Osteoblast (primary cell): Measurements from ENCODE around the gene ZEB1. TPM values are rescaled to one million over a fixed set of nuclear protein-coding genes. Genes with fewer than 3 reads are reported as not detected.

ENCODE experiments used
- DNase-seq: peaks from one replicate; pipeline ENCODE4 v3.0.0; 2011; ENCODE audit warnings: low spot score, mixed read lengths; ENCODE audit not compliant: insufficient read length; ENCODE audit errors: missing footprints
- H2AFZ ChIP-seq: 2 replicates; pipeline ENCODE4 v1.6.0; 2011; ENCODE audit warnings: mild to moderate bottlenecking, low read length
- H3K27ac ChIP-seq: 2 replicates; pipeline ENCODE4 v1.5.1; 2011; ENCODE audit warnings: mild to moderate bottlenecking, low read depth, low read length, moderate library complexity
- H3K27me3 ChIP-seq: 2 replicates; pipeline ENCODE4 v1.6.0; 2012; ENCODE audit warnings: mild to moderate bottlenecking, control low read depth, inconsistent platforms, low read length, moderate library complexity; ENCODE audit not compliant: insufficient read depth
- H3K36me3 ChIP-seq: 2 replicates; pipeline ENCODE4 v1.5.1; 2011; ENCODE audit warnings: mild to moderate bottlenecking, low read length, control low read depth, moderate library complexity; ENCODE audit not compliant: insufficient read depth
- H3K4me1 ChIP-seq: 2 replicates; pipeline ENCODE4 v1.5.1; 2011; ENCODE audit warnings: mild to moderate bottlenecking, low read length, control low read depth, moderate library complexity; ENCODE audit not compliant: insufficient read depth
- H3K4me2 ChIP-seq: 2 replicates; pipeline ENCODE4 v1.6.0; 2011; ENCODE audit warnings: mild to moderate bottlenecking, low read length; ENCODE audit not compliant: insufficient read depth
- H3K4me3 ChIP-seq: fragments of 200-600 bp; sonication (generic); 3 replicates; pipeline ENCODE4 v1.5.1; 2012; ENCODE audit warnings: mild to moderate bottlenecking, low read length, inconsistent platforms; ENCODE audit not compliant: insufficient read depth
- H3K79me2 ChIP-seq: 2 replicates; pipeline ENCODE4 v1.6.0; 2012; ENCODE audit warnings: mild to moderate bottlenecking, low read length, control low read depth, inconsistent platforms; ENCODE audit not compliant: insufficient read depth
- H3K9me3 ChIP-seq: 2 replicates; pipeline ENCODE4 v1.5.1; 2011; ENCODE audit warnings: low read depth, low read length, control low read depth
- H4K20me1 ChIP-seq: 2 replicates; pipeline ENCODE4 v1.6.0; 2012; ENCODE audit warnings: mild to moderate bottlenecking, low read length, control low read depth; ENCODE audit not compliant: insufficient read depth
- CTCF ChIP-seq: IDR thresholded peaks from 2 replicates; pipeline ENCODE4 v1.5.1; 2011; ENCODE audit warnings: mild to moderate bottlenecking, low read depth, low read length, moderate library complexity; ENCODE audit errors: extremely low read depth
- total RNA-seq: library from RNA; depleted of rRNA; stranded (reverse); fragments of >200 nt; gene quantifications from 2 replicates; pipeline ENCODE4 v1.2.3, GENCODE V29; 2012

The ZEB1 gene
- total RNA-seq, 1 donor: 56.1 TPM

- no peak overlapping the region for H3K27ac ChIP-seq
- peaks cover 94% of the 10 kb centered on the region for H3K79me2 ChIP-seq
- peaks cover 26% of the 10 kb centered on the region for H4K20me1 ChIP-seq
Observed at GRCh38 chr10:31341552-31341951, 22.5 kb downstream of the ZEB1 start.

GRCh38 chr10:31343009-31343408, 24.0 kb downstream of the ZEB1 start:
- Histone ChIP-seq H3K4me3 (no peak overlapping the region), H3K79me2 (peaks cover 97% of the 10 kb centered on the region), H2AFZ (no peak overlapping the region), H3K27ac (no peak overlapping the region), H3K27me3 (no peaks in the 10 kb centered on the region), H4K20me1 (peaks cover 28% of the 10 kb centered on the region), H3K36me3 (peaks cover 2% of the 10 kb centered on the region), H3K9me3 (no peaks in the 10 kb centered on the region), H3K4me1 (peaks cover 6% of the 10 kb centered on the region), H3K4me2 (peak overlapping the region; percentile 58)
- no peak for TF ChIP-seq CTCF
- DNase-seq: no peak

More at GRCh38 chr10:31341552-31341951, 22.5 kb downstream of the ZEB1 start:
- Histone ChIP-seq H3K4me2 (no peak overlapping the region), H3K27me3 (no peaks in the 10 kb centered on the region), H3K4me3 (no peak overlapping the region), H3K4me1 (peaks cover 4% of the 10 kb centered on the region), H3K9me3 (no peaks in the 10 kb centered on the region), H3K36me3 (peaks cover 5% of the 10 kb centered on the region), H2AFZ (no peak overlapping the region)
- no peak for DNase-seq
- no peak for TF ChIP-seq CTCF

GRCh38 chr10:31343551-31343950, 24.5 kb downstream of the ZEB1 start:
- peaks cover 25% of the 10 kb centered on the region for H4K20me1 ChIP-seq
- no peak overlapping the region for H3K4me3 ChIP-seq
- peaks cover 6% of the 10 kb centered on the region for H3K4me1 ChIP-seq
- DNase-seq: no peak
- no peak for TF ChIP-seq CTCF
- no peaks in the 10 kb centered on the region for H3K27me3 ChIP-seq
- H3K27ac ChIP-seq: no peak overlapping the region
- H3K4me2 ChIP-seq: no peak overlapping the region
- H2AFZ ChIP-seq: no peak overlapping the region
- H3K36me3 ChIP-seq: no peaks in the 10 kb centered on the region
- peaks cover 97% of the 10 kb centered on the region for H3K79me2 ChIP-seq
- no peaks in the 10 kb centered on the region for H3K9me3 ChIP-seq

- peaks cover 6% of the 10 kb centered on the region for H3K4me1 ChIP-seq
Observed at GRCh38 chr10:31345886-31346285, 26.9 kb downstream of the ZEB1 start.

More at GRCh38 chr10:31345886-31346285, 26.9 kb downstream of the ZEB1 start:
- H3K36me3 ChIP-seq: no peaks in the 10 kb centered on the region
- no peak for TF ChIP-seq CTCF
- no peak overlapping the region for H3K4me2 ChIP-seq
- no peak for DNase-seq
- no peak overlapping the region for H2AFZ ChIP-seq
- no peak overlapping the region for H3K4me3 ChIP-seq
- H3K27me3 ChIP-seq: no peaks in the 10 kb centered on the region
- no peaks in the 10 kb centered on the region for H3K9me3 ChIP-seq
- no peak overlapping the region for H3K27ac ChIP-seq
- peaks cover 96% of the 10 kb centered on the region for H3K79me2 ChIP-seq
- H4K20me1 ChIP-seq: peaks cover 18% of the 10 kb centered on the region
